GM04503 (cell line): ENCODE measurements around the gene PPFIA4.

Source experiments
- DNase-seq: peaks from one replicate; pipeline ENCODE4 v3.0.0-alpha.2; 2012; ENCODE audit warnings: low read depth

PPFIA4 gene

GRCh38 chr1:203099805-203100515, 73.7 kb downstream of the PPFIA4 start:
- no peak for DNase-seq

GRCh38 chr1:203100516-203100869, 74.2 kb downstream of the PPFIA4 start:
- DNase-seq, result no peak

- no peak for DNase-seq
Measured at GRCh38 chr1:203101813-203102634, 75.7 kb downstream of the PPFIA4 start.

- no peak for DNase-seq
Measured at GRCh38 chr1:203103216-203103615, 76.9 kb downstream of the PPFIA4 start.

- no peak for DNase-seq
Measured at GRCh38 chr1:203103829-203104495, 77.7 kb downstream of the PPFIA4 start.

- DNase-seq, result peak; percentile 23
Measured at GRCh38 chr1:203104789-203105390, 78.6 kb downstream of the PPFIA4 start.

GRCh38 chr1:203112475-203112874, 86.2 kb downstream of the PPFIA4 start:
- peak; percentile 21 for DNase-seq

- DNase-seq, result no peak
Measured at GRCh38 chr1:203113308-203113707, 87.0 kb downstream of the PPFIA4 start.

- no peak for DNase-seq
Measured at GRCh38 chr1:203114202-203114601, 87.9 kb downstream of the PPFIA4 start.

GRCh38 chr1:203116091-203116820, 90.0 kb downstream of the PPFIA4 start:
- no peak for DNase-seq

- no peak for DNase-seq
Measured at GRCh38 chr1:203117611-203118575, 91.6 kb downstream of the PPFIA4 start.

GRCh38 chr1:203120325-203121153, 94.2 kb downstream of the PPFIA4 start:
- no peak for DNase-seq

GRCh38 chr1:203121186-203122015, 95.1 kb downstream of the PPFIA4 start:
- no peak for DNase-seq

- DNase-seq, result no peak
Measured at GRCh38 chr1:203122159-203122558, 95.9 kb downstream of the PPFIA4 start.

GRCh38 chr1:203124011-203124410, 97.7 kb downstream of the PPFIA4 start:
- DNase-seq, result no peak

GRCh38 chr1:203124546-203125317, 98.4 kb downstream of the PPFIA4 start:
- no peak for DNase-seq

GRCh38 chr1:203126151-203126865, 100.0 kb downstream of the PPFIA4 start:
- no peak for DNase-seq
